GM19025 (cell line): ENCODE results near the gene RERE.

ENCODE experiments used
- ATAC-seq: cut with Tn5 transposase; IDR thresholded peaks from one replicate; pipeline ENCODE4 v1.9.1; 2021; ENCODE audit warnings: mild to moderate bottlenecking, low read depth, moderate library complexity; ENCODE audit not compliant: unreplicated experiment

Gene RERE

GRCh38 chr1:8674481-8674880, 143.0 kb downstream of the RERE start:
- ATAC-seq = no peak

GRCh38 chr1:8671306-8671917, 146.0 kb downstream of the RERE start:
- ATAC-seq = no peak

DNA sequence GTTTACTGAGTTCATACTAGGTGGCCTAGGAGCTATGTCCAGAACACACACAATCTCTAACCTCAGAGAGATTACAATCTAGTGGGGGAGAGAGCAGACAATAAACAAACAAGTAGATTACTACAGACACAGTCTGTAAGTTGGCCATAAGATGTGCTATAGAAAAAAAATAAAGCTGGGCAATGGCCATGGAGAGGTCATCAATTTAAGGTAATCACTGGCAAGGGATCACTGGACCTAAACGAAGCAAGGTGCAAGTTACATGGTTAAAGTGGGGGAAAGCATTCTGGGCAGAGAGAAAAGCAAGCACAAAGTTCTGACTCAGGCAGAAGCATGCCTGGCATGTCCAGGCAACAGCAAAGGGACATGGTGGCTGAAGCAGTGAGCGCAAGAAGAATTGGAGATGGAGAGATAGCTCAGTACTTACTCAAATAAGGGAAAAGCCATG, 147.0 kb downstream of the RERE start:
- ATAC-seq = no peak

GRCh38 chr1:8669606-8670335, 147.7 kb downstream of the RERE start:
- ATAC-seq = no peak

DNA sequence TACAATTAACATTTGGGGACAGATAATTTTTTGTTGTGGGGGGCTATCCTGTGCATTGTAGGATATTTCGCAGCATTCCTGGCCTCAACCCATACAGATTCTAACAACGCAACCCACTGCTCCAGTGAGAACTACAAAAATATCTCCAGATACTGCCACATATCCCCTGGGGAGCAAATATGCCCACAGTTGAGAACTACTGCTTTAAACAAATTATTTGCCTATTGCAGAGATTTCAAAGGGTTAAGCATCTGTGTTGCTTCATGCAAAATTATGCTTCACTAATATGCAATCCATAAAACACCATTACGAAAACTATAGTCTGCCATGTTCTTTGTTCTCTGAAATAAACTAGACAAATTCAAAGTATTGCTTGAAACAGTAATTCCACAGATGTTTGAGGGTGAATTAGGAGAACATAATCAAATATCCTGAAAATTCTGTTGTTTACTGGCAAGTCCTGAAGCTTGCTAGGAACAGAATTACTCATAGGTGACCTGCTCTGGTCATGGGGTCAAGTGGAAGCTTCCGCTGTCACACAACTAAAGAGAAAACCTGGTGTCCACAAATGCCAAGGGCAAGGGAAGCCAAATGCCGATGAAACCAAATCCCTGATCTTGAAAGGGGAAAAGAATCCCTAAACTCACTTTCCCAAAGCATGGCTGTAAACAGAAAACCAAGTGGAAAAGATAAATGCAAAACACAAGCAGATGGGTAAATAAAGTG, 149.4 kb downstream of the RERE start:
- no peak for ATAC-seq

- no peak for ATAC-seq
Measured at GRCh38 chr1:8666389-8667167, 150.9 kb downstream of the RERE start.

GRCh38 chr1:8665833-8666232, 151.6 kb downstream of the RERE start:
- ATAC-seq = no peak

- no peak for ATAC-seq
Measured at GRCh38 chr1:8664887-8665286, 152.6 kb downstream of the RERE start.

- ATAC-seq = no peak
Measured at GRCh38 chr1:8663915-8664329, 153.5 kb downstream of the RERE start.

- no peak for ATAC-seq
Measured at GRCh38 chr1:8663090-8663802, 154.2 kb downstream of the RERE start.

DNA sequence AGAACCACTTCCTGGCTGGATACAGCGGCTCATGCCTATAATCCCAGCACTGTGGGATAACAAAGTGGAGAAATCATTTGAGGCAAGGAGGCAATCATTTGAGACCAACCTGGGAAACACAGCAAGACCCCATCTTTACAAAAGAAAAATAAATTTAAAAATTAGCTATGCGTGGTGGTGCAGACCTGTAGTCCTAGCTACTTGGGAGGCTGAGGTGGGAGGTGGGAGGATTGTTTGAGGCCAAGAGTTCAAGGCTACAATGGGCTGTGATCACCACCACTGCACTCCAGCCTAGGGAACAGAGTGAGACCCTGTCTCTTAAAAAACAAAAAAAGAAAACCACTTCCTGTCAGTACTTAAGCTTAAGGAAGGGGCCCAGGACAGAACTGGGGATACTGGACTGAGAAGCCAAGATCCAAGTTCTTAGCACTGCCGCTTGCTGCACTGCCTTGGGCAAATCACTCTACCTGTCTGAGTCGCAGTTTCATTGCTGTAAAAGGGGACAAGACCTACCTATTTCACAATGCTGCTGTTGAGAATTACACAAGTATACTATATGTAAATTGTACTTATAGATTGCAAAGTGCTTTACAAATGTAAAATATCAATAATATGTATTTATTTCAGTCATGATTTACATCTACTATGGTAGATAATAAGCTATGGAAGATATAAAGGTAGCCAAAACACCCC, 154.9 kb downstream of the RERE start:
- ATAC-seq = no peak

DNA sequence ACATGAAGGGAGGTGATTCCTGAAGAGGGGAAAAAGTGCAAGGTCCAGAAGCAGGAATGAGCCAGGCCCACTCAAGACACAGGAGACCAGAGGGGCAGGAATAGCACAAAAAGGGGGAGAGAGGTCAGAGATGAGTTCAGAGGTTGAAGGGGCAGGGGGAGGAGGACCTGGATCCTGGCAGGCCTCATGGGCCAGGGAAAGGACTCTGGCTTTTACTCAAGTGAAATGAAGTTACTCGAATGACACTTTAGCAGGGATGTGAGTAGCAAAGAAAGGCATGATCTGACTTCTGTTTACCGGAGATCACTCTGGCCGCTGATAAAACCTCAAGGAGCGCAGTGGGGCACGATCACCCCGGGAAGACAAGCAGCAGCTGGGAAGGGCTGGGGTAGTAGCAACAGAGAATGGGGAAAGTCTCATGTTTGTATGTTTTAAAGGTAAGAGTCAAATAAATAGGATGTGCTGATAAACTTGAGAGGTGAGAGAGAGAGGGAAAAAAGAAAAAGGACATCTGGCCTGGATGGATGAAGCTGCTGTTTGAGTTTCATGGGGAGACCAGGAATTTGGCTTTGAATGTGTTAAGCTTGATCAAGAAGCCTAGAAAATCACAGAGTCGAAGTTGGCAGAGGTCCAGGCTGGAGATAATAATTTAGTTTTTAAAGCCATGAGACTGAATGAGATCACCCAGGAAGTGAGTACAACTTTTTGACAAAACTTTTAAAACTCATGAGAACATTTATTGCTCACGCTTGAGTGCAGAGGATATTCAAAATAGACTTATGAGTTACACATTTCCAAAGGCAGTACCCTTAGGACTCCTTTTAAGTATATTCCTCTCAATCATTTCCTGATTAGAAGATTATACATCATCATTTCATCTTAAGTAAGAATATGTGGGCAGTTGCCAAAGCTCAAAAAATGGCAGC, 156.0 kb downstream of the RERE start:
- no peak for ATAC-seq

DNA sequence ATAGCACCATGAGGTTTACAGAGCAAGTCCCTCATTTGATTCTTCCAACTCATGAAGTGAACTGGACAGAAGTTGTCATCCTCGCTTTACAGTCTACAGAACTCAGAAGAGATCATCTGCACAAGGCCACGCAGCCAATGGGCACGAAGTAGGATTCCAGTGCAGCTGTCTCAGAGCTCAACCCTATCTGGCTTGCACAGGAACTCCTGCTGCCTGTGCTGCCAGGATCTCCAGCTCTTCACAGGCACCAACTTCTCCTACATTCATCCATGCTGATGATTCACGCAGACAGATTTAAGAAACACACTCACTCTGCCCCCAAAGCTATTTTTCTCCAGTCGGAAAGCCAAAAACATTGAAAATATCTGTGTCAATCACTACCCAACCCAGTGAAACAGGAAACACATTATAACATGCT, 157.0 kb downstream of the RERE start:
- no peak for ATAC-seq

DNA sequence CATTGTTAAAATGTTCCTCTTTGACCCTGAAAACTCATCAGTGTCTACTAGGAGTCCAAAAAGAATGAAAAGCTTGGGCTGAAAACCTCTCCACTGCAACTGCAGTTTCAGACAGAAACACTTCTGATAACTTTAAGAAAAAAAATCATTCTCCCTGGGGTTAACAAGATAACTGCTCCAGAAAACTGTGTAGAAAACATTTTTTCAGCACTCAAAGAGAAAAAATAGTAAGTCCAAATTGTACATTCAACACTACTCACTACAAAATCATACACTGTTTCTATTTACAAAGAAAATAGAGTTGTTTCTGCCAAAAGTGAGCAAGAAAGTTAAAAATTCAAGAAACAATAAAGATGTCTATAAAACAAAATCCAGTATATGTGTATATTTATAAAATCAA, 157.8 kb downstream of the RERE start:
- no peak for ATAC-seq

DNA sequence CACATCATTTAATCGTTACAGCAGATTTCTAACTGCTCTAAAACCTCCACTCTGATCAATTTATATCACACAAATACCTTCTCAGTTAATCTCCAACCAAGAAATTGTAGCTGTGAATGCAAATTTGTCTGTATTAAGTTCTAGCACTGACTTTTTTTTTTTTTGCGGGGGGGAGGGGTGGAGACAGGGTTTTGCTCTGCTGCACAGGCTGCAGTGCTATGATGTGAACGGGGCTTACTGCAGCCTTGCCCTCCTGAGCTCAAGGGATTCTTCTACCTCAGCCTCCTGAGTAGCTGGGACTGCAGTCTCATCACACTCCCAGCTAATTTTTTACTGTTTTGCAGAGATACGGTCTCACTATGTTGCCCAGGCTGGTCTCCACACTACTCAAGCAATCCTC, 163.6 kb downstream of the RERE start:
- ATAC-seq = no peak

DNA sequence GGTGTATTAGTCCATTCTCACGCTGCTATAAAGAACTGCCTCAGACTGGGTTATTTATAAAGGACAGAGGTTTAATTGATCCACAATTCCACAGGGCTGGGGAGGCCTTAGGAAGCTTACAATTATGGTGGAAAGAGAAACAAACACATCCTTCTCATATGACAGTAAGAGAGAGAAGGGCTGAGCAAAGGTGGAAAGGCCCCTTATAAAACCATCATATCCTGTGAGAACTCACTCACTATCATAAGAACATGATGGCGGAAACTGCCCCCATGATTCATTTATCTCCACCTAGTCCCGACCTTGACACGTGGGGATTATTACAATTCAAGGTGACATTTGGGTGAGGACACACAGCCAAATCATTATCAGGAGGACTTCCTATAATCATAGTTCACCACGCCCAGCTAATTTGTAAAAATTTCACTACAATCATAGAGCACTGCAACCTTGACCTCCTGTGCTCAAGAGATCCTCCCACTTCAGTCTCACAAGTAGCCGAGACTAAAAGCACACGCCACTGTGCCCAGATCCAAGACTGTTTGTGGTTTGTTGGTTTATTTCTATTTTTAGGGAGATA, 164.9 kb downstream of the RERE start:
- no peak for ATAC-seq

- ATAC-seq = no peak
Measured at GRCh38 chr1:8651962-8652361, 165.5 kb downstream of the RERE start.

DNA sequence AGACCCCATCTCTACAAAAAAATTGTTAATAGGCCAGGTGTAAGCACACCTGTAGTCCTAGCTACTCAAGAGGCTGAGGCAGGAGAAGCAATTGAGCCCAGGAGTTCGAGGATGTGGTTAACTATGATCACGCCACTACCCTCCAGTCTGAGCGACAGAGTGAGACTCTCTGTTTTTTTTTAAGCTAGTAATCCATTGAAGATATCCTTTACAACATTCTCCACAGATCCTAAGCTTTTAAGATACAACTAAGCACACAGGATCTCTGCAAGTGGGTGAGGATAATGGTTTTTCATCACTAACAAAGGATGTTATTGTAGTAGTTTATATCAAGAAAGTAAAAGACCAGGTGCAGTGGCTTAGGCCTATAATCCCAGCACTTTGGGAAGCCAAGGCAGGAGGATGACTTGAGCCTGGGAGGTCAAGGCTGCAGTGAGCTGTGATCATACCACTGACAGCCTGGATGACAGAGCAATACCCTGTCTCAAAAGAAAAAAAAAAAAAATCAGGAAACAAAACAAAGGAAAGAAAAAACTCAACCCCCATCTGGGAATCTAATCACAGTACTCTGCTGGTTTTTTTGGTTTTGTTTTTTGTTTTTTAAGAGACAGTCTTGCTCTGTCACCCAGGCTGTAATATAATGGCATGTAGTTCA, 166.1 kb downstream of the RERE start:
- ATAC-seq = no peak
